ENCODE data around the gene ZNF385C. TPM values are rescaled to one million over a fixed set of nuclear protein-coding genes. Genes with fewer than 3 reads are reported as not detected.
"Not testable (repeated sequence)": the region's sequence is repeated elsewhere in the genome, so short reads cannot be mapped to it uniquely, and the experiment has no call there.

Gene ZNF385C
- total RNA-seq, 1 experiment from 2014 or later, result 2.8 TPM

- H3K4me3 Mint-ChIP-seq, result no peak overlapping the region
These were observed 43.1 kb upstream of the ZNF385C start for GRCh38 chr17:42141382-42141781.

GRCh38 chr17:42140690-42141089, 42.4 kb upstream of the ZNF385C start:
- not testable (repeated sequence) for H3K56ac ChIP-seq (ENCODE audit: insufficient read length, low read depth, low read length); H2BK15ac ChIP-seq (ENCODE audit: low read depth, low read length); H3K9me3 ChIP-seq (ENCODE audit: control insufficient read depth, low read depth, low read length); H3K27ac ChIP-seq (ENCODE audit: insufficient read length, low read depth, low read length); H3K4me3 Mint-ChIP-seq; H4K20me1 ChIP-seq (ENCODE audit: control insufficient read depth, insufficient read depth, insufficient read length); H3K79me1 ChIP-seq (ENCODE audit: insufficient read depth, low read depth, low read length, poor library complexity, severe bottlenecking); H4K8ac ChIP-seq (replicated peaks; ENCODE audit: insufficient read length, low read depth, low read length); H3K4me1 ChIP-seq (ENCODE audit: insufficient read depth, low read length); H3K18ac ChIP-seq (ENCODE audit: insufficient read length, low read depth, low read length); H4K91ac ChIP-seq (ENCODE audit: insufficient read length, low read depth, low read length); H2BK12ac ChIP-seq (ENCODE audit: insufficient read length, low read depth, low read length); H3K4me2 ChIP-seq (ENCODE audit: insufficient read depth, insufficient read length, low read length); H3K27ac Mint-ChIP-seq; H3T11ph ChIP-seq (ENCODE audit: low read length); H3K27me3 ChIP-seq (ENCODE audit: insufficient read depth, low read length); DNase-seq; H3K14ac ChIP-seq (ENCODE audit: insufficient read depth, low read length); H3K27me3 Mint-ChIP-seq (ENCODE audit: low read depth); H2AK5ac ChIP-seq (ENCODE audit: insufficient read length, low read length); H3K23me2 ChIP-seq (ENCODE audit: insufficient read length, low read depth, low read length, poor library complexity, severe bottlenecking); H4K5ac ChIP-seq (ENCODE audit: insufficient read length, low read depth, low read length); H2AFZ ChIP-seq (ENCODE audit: low read length); H3K23ac ChIP-seq (ENCODE audit: insufficient read length, low read depth, low read length); H2BK120ac ChIP-seq (ENCODE audit: low read depth, low read length, poor library complexity, severe bottlenecking); H3K79me2 ChIP-seq (ENCODE audit: insufficient read depth, low read length); H2BK20ac ChIP-seq (ENCODE audit: low read depth, low read length, poor library complexity, severe bottlenecking); H3K9me3 Mint-ChIP-seq; H3K4ac ChIP-seq (ENCODE audit: low read depth, low read length); H2BK5ac ChIP-seq (ENCODE audit: insufficient read length, low read length); H3K9ac ChIP-seq (ENCODE audit: extremely low read depth, insufficient read length, low read length)
- WGBS (ENCODE audit: extremely low coverage, insufficient read length, low lambda C conversion rate), result no CpG with 5 or more reads among the region's 7 CpGs
- Mint-ChIP-seq H3K36me3 (ENCODE audit: insufficient read depth in 1 of 3, low read depth in 3 of 3) (peaks cover 4 to 36% (median 4%) of the 10 kb centered on the region in 3 experiments; a peak in 5 of 7 replicates), H3K4me1 (peaks cover 18 to 29% of the 10 kb centered on the region in 2 experiments)

More at GRCh38 chr17:42141382-42141781, 43.1 kb upstream of the ZNF385C start:
- Histone ChIP-seq H3K27ac (ENCODE audit: insufficient read length, low read depth, low read length) (no peak overlapping the region), H4K91ac (ENCODE audit: insufficient read length, low read depth, low read length) (no peak overlapping the region), H3K56ac (ENCODE audit: insufficient read length, low read depth, low read length) (no peak overlapping the region), H4K8ac (replicated peaks; ENCODE audit: insufficient read length, low read depth, low read length) (no peak overlapping the region), H2BK5ac (ENCODE audit: insufficient read length, low read length) (no peak overlapping the region), H3K4me2 (ENCODE audit: insufficient read depth, insufficient read length, low read length) (no peak overlapping the region), H3K4me1 (ENCODE audit: insufficient read depth, low read length) (no peaks in the 10 kb centered on the region), H2BK12ac (ENCODE audit: insufficient read length, low read depth, low read length) (no peak overlapping the region), H2AFZ (ENCODE audit: low read length) (no peak overlapping the region), H4K5ac (ENCODE audit: insufficient read length, low read depth, low read length) (no peak overlapping the region), H3K9me3 (ENCODE audit: control insufficient read depth, low read depth, low read length) (no peaks in the 10 kb centered on the region), H2AK5ac (ENCODE audit: insufficient read length, low read length) (no peak overlapping the region), H3K79me2 (ENCODE audit: insufficient read depth, low read length) (peaks cover 2% of the 10 kb centered on the region; the same call in 1 of the 2 replicates), H3T11ph (ENCODE audit: low read length) (no peak overlapping the region), H3K18ac (ENCODE audit: insufficient read length, low read depth, low read length) (no peak overlapping the region), H3K14ac (ENCODE audit: insufficient read depth, low read length) (no peak overlapping the region), H4K20me1 (ENCODE audit: control insufficient read depth, insufficient read depth, insufficient read length) (no peaks in the 10 kb centered on the region), H3K23me2 (ENCODE audit: insufficient read length, low read depth, low read length, poor library complexity, severe bottlenecking) (peaks cover 5% of the 10 kb centered on the region), H2BK120ac (ENCODE audit: low read depth, low read length, poor library complexity, severe bottlenecking) (no peak overlapping the region), H2BK15ac (ENCODE audit: low read depth, low read length) (no peak overlapping the region), H3K9ac (ENCODE audit: extremely low read depth, insufficient read length, low read length) (no peak overlapping the region), H3K23ac (ENCODE audit: insufficient read length, low read depth, low read length) (no peak overlapping the region), H3K27me3 (ENCODE audit: insufficient read depth, low read length) (no peaks in the 10 kb centered on the region), H3K79me1 (ENCODE audit: insufficient read depth, low read depth, low read length, poor library complexity, severe bottlenecking) (peaks cover 10% of the 10 kb centered on the region), H2BK20ac (ENCODE audit: low read depth, low read length, poor library complexity, severe bottlenecking) (no peak overlapping the region), H3K4ac (ENCODE audit: low read depth, low read length) (no peak overlapping the region)
- no peak for TF ChIP-seq CTCF (conservative IDR thresholded peaks at IDR 0.05)
- no peak for DNase-seq
- H3K27me3 Mint-ChIP-seq (ENCODE audit: low read depth), result no peaks in the 10 kb centered on the region
- H3K27ac Mint-ChIP-seq, result no peak overlapping the region; a peak in 1 of 7 replicates
- H3K36me3 Mint-ChIP-seq (ENCODE audit: insufficient read depth in 1 of 3, low read depth in 3 of 3), result peaks cover 4 to 38% (median 4%) of the 10 kb centered on the region in 3 experiments; a peak in 5 of 7 replicates
- H3K4me1 Mint-ChIP-seq, result peaks cover 12 to 22% of the 10 kb centered on the region in 2 experiments
- no CpG with 5 or more reads among the region's 8 CpGs for WGBS (ENCODE audit: extremely low coverage, insufficient read length, low lambda C conversion rate)
- no peaks in the 10 kb centered on the region for H3K9me3 Mint-ChIP-seq

All from H9 (cell line).